Right lobe of liver (tissue), 6 donors: ENCODE measurements around the gene GCSAML. TPM values are rescaled to one million over a fixed set of nuclear protein-coding genes. Genes with fewer than 3 reads are reported as not detected.

Experiments used
- ATAC-seq, 4 donors: fragments of 200-7000 bp; cut with Tn5 transposase; one replicate each; pipeline ENCODE4 v1.9.1; 2020; ENCODE audit warnings: mild to moderate bottlenecking in 4 of 4, moderate library complexity in 4 of 4
- DNase-seq, 3 donors: peaks; one replicate each; pipeline ENCODE4 v3.0.0-alpha.2; 2020
- H3K27ac ChIP-seq, 3 donors: fragments of 200-600 bp; one replicate each; pipeline ENCODE4 v1.8.0; 2022
- H3K27me3 ChIP-seq, 2 donors: fragments of 200-600 bp; one replicate each; pipeline ENCODE4 v1.8.0; 2022
- H3K36me3 ChIP-seq, 4 donors: fragments of 200-600 bp; sonication (generic) in 1 of 4; one replicate each; pipeline versions ENCODE4 v1.5.1 to v1.8.0; 2017 to 2022; ENCODE audit warnings: control low read depth in 1 of 4
- H3K4me1 ChIP-seq, 4 donors: fragments of 200-600 bp; sonication (generic) in 1 of 4; one replicate each; pipeline versions ENCODE4 v1.5.1 to v1.8.0; 2017 to 2022; ENCODE audit warnings: control low read depth in 1 of 4
- H3K4me3 ChIP-seq, 3 donors: fragments of 200-600 bp; one replicate each; pipeline ENCODE4 v1.8.0; 2022
- H3K9me3 ChIP-seq, 4 donors: fragments of 200-600 bp; sonication (generic) in 1 of 4; one replicate each; pipeline versions ENCODE4 v1.5.1 to v1.8.0; 2017 to 2022; ENCODE audit warnings: control low read depth in 1 of 4
- POLR2A ChIP-seq: fragments of 450-650 bp; IDR thresholded peaks from one replicate; pipeline ENCODE4 v1.6.1; 2017; ENCODE audit warnings: antibody characterized with exemption, mild to moderate bottlenecking
- WGBS: methylation state at CpG from one replicate; pipeline ENCODE4 v1.1.6; 2018; ENCODE audit warnings: low coverage, low lambda C conversion rate; ENCODE audit not compliant: insufficient coverage; ENCODE audit errors: missing lambda C conversion rate; 5-methylcytosine and 5-hydroxymethylcytosine counted together
- intact Hi-C, 2 donors: fragments of 100-400 bp; cut with DNase I; formaldehyde crosslinking; loops; one replicate each; pipeline versions ENCODE4 v1.11.2 to v1.14.1; 2022
- total RNA-seq, 6 experiments: library from RNA; depleted of rRNA in 2 of 6; stranded (reverse); fragments of >200 nt in 2 of 6; fragmentation: NEBNext Ultra II Directional in 3 of 6; extraction: Animal tissue kit (Norgen Biotek cat#: 25700) in 3 of 6; gene quantifications; one replicate each; pipeline versions ENCODE4 v1.1.0 to v1.2.4, GENCODE V29; 2016 to 2023
- TF ChIP-seq, protein P1 (sequence below), 4 donors: fragments of 200-600 bp in 3 of 4; fragments of 450-650 bp in 1 of 4; IDR thresholded peaks; one replicate each; pipeline versions ENCODE4 v1.5.1 to v1.8.0; 2016 to 2022; ENCODE audit warnings: antibody characterized with exemption in 4 of 4, mild to moderate bottlenecking in 2 of 4
- donor health status: DM: no; HTN: yes; CAD: no.
- donor health status: DM: no; HTN: no; CAD: no.
- donor health status: DM: no; HTN: no; CAD: no.
- donor health status: DM: no; HTN: yes; CAD: no.
- donor health status: DM: no; HTN: yes; CAD: no.

The GCSAML gene
- total RNA-seq, 6 experiments from 2014 or later: 0.24 TPM; not detected in 5

DNA sequence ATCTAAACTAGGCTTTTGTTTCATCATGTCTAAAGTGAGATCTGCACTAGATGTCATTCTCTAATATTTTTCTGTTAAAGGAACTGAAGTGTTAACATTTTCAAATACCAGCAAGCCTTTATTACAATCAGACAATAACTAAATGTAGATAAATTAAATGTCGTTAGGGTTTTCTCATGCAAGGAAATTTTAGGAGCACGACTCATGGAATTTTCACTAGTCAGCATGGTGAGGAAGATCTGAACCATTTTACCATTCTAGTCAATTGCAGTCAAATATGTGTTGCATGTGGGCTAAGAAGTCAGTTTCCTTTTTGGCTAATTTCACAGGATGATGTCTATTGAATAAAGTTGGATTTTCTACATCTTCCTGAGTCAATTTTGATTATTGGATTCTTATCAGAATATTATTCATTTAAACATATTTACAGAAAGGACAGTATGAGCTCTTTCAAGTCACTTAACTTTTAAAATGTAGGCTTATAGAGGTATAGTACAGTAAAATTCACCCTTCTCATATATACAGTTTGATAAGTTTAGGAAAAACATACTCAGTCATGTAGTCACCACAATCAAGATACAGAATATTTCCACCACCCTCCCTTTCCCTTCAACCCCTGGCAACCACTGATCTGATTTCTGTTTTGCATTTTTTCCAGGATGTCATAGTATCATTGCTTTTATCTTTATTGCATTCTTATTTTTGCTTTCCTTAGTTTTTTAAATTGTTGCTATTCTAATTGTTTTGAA, 9.2 kb downstream of the GCSAML start:
- H3K4me3 ChIP-seq: no peak overlapping the region
- no peak for DNase-seq
- no peak overlapping the region for H3K27ac ChIP-seq
- no peaks in the 10 kb centered on the region for H3K9me3 ChIP-seq
- no peaks in the 10 kb centered on the region for H3K27me3 ChIP-seq
- intact Hi-C loops: no loop called here
- no peak for ATAC-seq
- H3K36me3 ChIP-seq: no peaks in the 10 kb centered on the region
- TF ChIP-seq POLR2A: no peak
- TF ChIP-seq, protein P1, sequence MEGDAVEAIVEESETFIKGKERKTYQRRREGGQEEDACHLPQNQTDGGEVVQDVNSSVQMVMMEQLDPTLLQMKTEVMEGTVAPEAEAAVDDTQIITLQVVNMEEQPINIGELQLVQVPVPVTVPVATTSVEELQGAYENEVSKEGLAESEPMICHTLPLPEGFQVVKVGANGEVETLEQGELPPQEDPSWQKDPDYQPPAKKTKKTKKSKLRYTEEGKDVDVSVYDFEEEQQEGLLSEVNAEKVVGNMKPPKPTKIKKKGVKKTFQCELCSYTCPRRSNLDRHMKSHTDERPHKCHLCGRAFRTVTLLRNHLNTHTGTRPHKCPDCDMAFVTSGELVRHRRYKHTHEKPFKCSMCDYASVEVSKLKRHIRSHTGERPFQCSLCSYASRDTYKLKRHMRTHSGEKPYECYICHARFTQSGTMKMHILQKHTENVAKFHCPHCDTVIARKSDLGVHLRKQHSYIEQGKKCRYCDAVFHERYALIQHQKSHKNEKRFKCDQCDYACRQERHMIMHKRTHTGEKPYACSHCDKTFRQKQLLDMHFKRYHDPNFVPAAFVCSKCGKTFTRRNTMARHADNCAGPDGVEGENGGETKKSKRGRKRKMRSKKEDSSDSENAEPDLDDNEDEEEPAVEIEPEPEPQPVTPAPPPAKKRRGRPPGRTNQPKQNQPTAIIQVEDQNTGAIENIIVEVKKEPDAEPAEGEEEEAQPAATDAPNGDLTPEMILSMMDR (IDR thresholded peaks at IDR 0.05): no peak
- no peaks in the 10 kb centered on the region for H3K4me1 ChIP-seq
- 32% methylated on average over 2 of the region's 2 CpGs for WGBS

DNA sequence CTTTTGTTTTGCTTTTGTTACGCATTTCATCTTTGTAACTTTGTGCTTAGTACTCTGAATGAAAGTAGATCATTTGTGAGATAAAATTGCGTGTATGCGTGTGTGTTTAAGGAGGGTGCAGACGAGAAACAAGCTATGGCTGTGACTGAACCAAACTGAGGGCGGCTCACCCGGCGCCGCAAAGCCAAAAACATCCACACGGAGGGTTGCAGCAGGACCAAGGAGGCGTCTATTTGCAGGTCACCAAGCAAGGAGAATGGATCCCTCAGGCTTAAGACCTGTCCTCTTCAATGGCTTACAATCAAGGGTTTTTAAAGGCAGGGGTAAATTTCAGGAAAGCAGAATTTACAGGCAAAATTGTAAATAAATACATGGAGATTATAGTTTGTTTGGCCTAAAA, 12.8 kb downstream of the GCSAML start:
- no peaks in the 10 kb centered on the region for H3K27me3 ChIP-seq
- no peak overlapping the region for H3K4me3 ChIP-seq
- intact Hi-C loops: no loop called here
- H3K9me3 ChIP-seq: no peaks in the 10 kb centered on the region
- no peaks in the 10 kb centered on the region for H3K36me3 ChIP-seq
- H3K4me1 ChIP-seq: no peaks in the 10 kb centered on the region
- no peak for TF ChIP-seq POLR2A
- TF ChIP-seq, protein P1 (IDR thresholded peaks at IDR 0.05): no peak
- DNase-seq (no peak), ATAC-seq (no peak)
- H3K27ac ChIP-seq: no peak overlapping the region
- WGBS: 42% methylated on average over 7 of the region's 10 CpGs

DNA sequence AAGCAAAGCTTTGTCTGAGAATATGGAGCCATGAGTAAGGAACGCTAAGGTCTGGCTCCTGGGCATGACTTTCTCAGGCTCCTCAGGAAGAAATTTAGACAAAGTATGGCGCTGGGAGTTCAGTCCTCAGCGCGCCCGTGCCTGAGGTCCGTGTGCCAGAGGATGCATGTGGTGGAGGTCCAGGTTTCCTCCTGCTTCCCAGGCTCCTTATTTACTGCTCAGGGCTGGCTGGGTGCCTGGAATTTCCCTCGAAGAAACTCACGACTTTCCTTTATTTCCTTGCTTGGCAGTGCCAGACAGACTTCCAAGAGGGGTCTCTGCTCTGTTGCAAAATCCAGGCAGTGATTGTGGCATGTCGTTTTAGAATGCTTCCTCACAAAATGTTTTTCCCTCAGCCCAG, 13.3 kb downstream of the GCSAML start:
- DNase-seq: no peak
- TF ChIP-seq POLR2A: no peak
- TF ChIP-seq, protein P1 (IDR thresholded peaks at IDR 0.05): no peak
- H3K36me3 ChIP-seq: no peaks in the 10 kb centered on the region

DNA sequence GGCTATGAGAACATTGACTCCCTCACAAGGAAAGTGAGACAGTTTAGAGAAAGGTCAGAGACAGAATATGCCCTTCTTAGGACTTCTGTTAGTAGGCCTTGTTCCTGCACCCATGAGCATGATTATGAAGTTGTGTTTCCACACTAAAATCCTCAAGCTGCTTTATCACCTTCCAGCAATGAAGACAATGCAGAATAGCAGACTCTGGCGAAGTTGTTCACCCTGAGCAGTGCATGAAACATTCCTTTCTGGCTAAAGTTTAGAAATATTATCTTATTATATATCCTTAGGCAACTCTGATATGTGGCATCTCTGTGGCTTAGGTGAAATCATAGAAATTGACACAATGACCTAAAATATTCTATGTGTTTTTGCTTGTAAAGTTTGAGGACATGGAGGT, 25.3 kb downstream of the GCSAML start:
- DNase-seq (no peak), ATAC-seq (no peak)
- no peaks in the 10 kb centered on the region for H3K36me3 ChIP-seq
- intact Hi-C loops: no loop called here
- no peaks in the 10 kb centered on the region for H3K27me3 ChIP-seq
- no peaks in the 10 kb centered on the region for H3K4me1 ChIP-seq
- no peaks in the 10 kb centered on the region for H3K9me3 ChIP-seq
- no peak overlapping the region for H3K27ac ChIP-seq
- 77% methylated on average over 1 of the region's 1 CpG for WGBS
- no peak for TF ChIP-seq POLR2A
- TF ChIP-seq, protein P1 (IDR thresholded peaks at IDR 0.05): no peak
- H3K4me3 ChIP-seq: no peak overlapping the region

More for the DNA sequence above, 13.3 kb downstream of the GCSAML start:
- intact Hi-C loops: no loop called here
- ATAC-seq: no peak
- Histone ChIP-seq H3K27me3 (no peaks in the 10 kb centered on the region), H3K4me3 (no peak overlapping the region), H3K9me3 (no peaks in the 10 kb centered on the region), H3K27ac (no peak overlapping the region), H3K4me1 (no peaks in the 10 kb centered on the region)
- 29% methylated on average over 4 of the region's 9 CpGs for WGBS

DNA sequence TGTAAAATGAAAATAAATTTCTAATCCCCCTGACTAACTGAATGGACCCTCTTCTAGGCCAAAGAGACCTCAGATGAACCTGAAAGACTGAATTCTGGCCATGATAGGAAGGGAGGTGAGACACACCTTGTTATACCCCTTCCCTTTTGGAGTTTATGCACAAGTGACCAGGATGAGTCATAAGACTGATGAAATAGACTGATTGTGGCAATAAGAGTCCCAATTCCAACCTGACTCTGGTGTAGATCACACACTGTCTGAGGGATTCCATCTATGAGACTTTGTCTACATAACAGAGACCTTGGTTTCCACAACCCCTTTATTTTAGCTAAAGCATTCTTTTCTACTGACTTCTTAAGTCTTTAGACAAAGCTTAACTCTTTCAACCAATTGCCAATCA, 25.7 kb downstream of the GCSAML start:
- Histone ChIP-seq H3K9me3 (no peaks in the 10 kb centered on the region), H3K27me3 (no peaks in the 10 kb centered on the region), H3K36me3 (no peaks in the 10 kb centered on the region), H3K27ac (no peak overlapping the region), H3K4me1 (no peaks in the 10 kb centered on the region), H3K4me3 (no peak overlapping the region)
- DNase-seq: no peak
- ATAC-seq: no peak
- no peak for TF ChIP-seq POLR2A
- TF ChIP-seq, protein P1 (IDR thresholded peaks at IDR 0.05): no peak
- intact Hi-C loops: no loop called here
